ES-I3 (cell line): ENCODE data around the gene JAM3.
A peak's percentile ranks its signal among the peaks of the same experiment; 100 is the strongest.

ENCODE experiments used
- H3K36me3 ChIP-seq: 2 replicates; pipeline ENCODE4 v1.6.1; 2013; ENCODE audit warnings: mild to moderate bottlenecking, low read length, control low read depth, moderate library complexity; ENCODE audit not compliant: insufficient read depth
- H3K4me1 ChIP-seq: 2 replicates; pipeline ENCODE4 v1.6.1; 2013; ENCODE audit warnings: mild to moderate bottlenecking, control low read depth, low read length; ENCODE audit not compliant: insufficient read depth
- H3K9ac ChIP-seq: 2 replicates; pipeline ENCODE4 v1.6.1; 2013; ENCODE audit warnings: low read depth, mild to moderate bottlenecking, low read length, moderate library complexity
- H3K9me3 ChIP-seq: 2 replicates; pipeline ENCODE4 v1.6.1; 2013; ENCODE audit warnings: mild to moderate bottlenecking, low read length, moderate library complexity; ENCODE audit not compliant: control insufficient read depth, insufficient read depth

The JAM3 gene

DNA sequence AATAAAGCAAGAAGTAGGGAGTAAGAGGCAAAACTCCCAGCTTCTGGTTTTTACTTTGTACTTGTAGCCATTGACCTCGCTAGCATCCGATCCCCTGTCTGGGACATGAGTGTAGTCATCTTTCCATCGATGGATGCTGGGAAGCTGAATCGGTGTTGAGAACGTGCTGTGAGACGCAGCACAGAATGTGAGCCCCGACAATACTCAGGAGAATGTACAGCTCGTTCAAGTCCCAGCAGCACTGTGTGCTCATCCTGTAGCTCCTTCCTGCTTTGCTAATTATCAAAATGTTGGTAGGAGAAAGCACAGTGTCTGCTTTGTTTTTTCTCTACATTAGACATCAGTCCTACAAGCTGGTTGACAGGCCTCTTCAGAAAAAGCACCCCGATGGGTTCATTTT, 56.6 kb downstream of the JAM3 start:
- peak overlapping the region; percentile 49; the same call in 1 of the 2 replicates for H3K9ac ChIP-seq
- H3K9me3 ChIP-seq, result 0 out of 2 replicates have a peak, but pooled peaks cover 3% of the 10 kb centered on the region
- no peaks in the 10 kb centered on the region for H3K36me3 ChIP-seq
- peaks cover 21% of the 10 kb centered on the region for H3K4me1 ChIP-seq

DNA sequence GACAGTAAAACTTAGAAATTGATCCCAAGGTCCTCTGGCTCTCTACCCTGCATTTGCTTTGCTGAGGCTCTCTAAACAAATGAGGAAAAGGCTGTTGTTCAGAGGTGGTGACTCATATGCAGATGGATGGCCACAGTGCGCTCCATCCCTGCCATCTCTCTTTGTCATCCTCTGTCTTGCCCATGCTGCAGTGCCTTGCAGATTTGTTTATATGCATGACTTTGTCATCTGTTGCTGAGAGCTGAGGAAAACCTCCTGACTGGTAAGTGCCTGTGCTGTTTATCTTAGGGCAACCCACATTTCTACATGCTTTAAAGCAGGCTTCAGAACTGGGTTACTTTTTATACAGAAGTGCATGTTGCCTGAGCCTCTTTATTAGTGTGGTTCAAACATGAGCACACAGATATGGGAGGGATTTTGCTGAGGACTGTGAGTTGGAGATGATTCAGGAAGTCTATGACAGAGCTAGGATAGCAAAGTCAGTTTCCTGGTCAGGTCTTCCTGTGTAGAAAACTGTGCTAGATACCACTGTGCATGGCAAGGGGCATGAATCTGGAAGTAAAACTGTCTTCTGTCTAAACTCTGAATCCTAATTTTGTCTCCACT, 57.4 kb downstream of the JAM3 start:
- H3K9me3 ChIP-seq, result 0 out of 2 replicates have a peak, but pooled peaks cover 3% of the 10 kb centered on the region
- peaks cover 15% of the 10 kb centered on the region for H3K4me1 ChIP-seq
- peaks cover under 1% of the 10 kb centered on the region; the same call in 1 of the 2 replicates for H3K36me3 ChIP-seq
- H3K9ac ChIP-seq, result no peak overlapping the region

- Histone ChIP-seq H3K36me3 (peaks cover 3% of the 10 kb centered on the region; the same call in 1 of the 2 replicates), H3K9me3 (peaks cover 3% of the 10 kb centered on the region; the same call in 1 of the 2 replicates), H3K4me1 (peaks cover 1% of the 10 kb centered on the region; the same call in 1 of the 2 replicates), H3K9ac (no peak overlapping the region)
Measured at GRCh38 chr11:134131628-134132244, 62.9 kb downstream of the JAM3 start.

- H3K9ac ChIP-seq, result no peak overlapping the region
- H3K4me1 ChIP-seq, result no peaks in the 10 kb centered on the region
- peaks cover 3% of the 10 kb centered on the region; the same call in 1 of the 2 replicates for H3K9me3 ChIP-seq
- H3K36me3 ChIP-seq, result peaks cover 3% of the 10 kb centered on the region; the same call in 1 of the 2 replicates
Measured at GRCh38 chr11:134132808-134133207, 63.9 kb downstream of the JAM3 start.

DNA sequence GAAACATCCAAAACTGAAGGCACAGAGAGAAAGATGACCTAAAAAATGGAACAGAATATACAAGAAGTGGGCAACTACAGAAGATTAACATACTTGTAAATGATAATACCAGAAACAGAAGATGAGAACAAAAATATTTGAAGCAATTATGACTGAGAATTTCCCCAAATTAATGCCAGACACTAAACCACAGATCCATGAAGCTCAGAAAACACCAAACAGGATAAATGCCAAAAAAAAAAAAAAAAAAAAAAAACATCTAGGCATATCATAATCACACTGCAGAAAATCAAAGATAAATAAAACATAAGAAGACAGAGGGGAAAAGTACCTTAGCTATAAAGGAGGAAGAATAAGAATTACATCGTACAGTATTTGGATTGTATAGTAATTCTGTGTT, 65.3 kb downstream of the JAM3 start:
- H3K9me3 ChIP-seq, result no peaks in the 10 kb centered on the region; the same call in 1 of the 2 replicates
- H3K4me1 ChIP-seq, result no peaks in the 10 kb centered on the region
- no peak overlapping the region for H3K9ac ChIP-seq
- H3K36me3 ChIP-seq, result peaks cover 3% of the 10 kb centered on the region; the same call in 1 of the 2 replicates

DNA sequence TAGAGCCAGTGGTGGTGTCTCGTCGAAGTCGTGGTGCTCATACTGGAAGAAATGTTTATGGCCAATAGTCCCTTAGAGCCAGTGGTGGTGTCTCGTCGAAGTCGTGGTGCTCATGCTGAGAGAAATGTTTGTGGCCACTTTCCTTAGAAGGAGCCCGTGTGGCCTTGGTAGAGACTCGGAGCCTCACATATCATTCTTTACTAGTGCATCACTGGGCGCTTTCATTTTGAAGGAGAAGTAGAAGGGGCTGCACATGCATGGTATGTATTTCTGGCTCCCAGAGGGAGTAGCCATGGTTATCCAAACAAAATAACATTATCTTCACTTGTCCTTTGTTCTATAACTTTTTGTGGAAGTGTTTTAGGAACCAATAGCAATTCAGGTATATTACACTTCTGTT, 69.5 kb downstream of the JAM3 start:
- H3K9ac ChIP-seq, result no peak overlapping the region
- no peaks in the 10 kb centered on the region for H3K4me1 ChIP-seq
- H3K9me3 ChIP-seq, result peaks cover 4% of the 10 kb centered on the region
- peaks cover 11% of the 10 kb centered on the region for H3K36me3 ChIP-seq

GRCh38 chr11:134139303-134139872, 70.5 kb downstream of the JAM3 start:
- H3K9ac ChIP-seq, result no peak overlapping the region
- peaks cover 16% of the 10 kb centered on the region for H3K36me3 ChIP-seq
- H3K9me3 ChIP-seq, result peaks cover 12% of the 10 kb centered on the region
- H3K4me1 ChIP-seq, result no peaks in the 10 kb centered on the region

DNA sequence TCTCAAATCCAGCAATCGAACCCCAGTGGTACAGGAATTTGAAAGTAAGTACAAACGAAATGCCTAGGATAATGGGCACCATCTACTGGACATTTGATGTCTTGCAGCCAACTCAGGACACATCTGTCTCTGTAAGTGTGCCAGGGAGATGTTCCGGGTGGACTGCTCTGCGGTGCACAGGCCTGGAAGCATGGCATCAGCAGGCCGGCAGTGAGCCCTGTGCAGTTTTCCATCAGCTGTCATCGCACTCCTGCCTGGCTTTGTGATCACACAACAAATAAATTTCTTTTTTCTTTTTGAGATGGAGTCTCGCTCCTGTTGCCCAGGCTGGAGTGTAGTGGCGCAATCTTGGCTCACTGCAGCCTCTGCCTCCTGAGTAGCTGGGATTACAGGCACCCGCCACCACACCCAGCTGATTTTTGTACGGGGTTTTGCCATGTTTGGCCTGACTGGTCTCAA, 71.0 kb downstream of the JAM3 start:
- H3K9me3 ChIP-seq, result peaks cover 13% of the 10 kb centered on the region
- H3K9ac ChIP-seq, result no peak overlapping the region
- no peaks in the 10 kb centered on the region for H3K4me1 ChIP-seq
- peaks cover 16% of the 10 kb centered on the region for H3K36me3 ChIP-seq

GRCh38 chr11:134140961-134141490, 72.2 kb downstream of the JAM3 start:
- H3K9ac ChIP-seq, result no peak overlapping the region
- H3K36me3 ChIP-seq, result peaks cover 16% of the 10 kb centered on the region
- H3K4me1 ChIP-seq, result no peaks in the 10 kb centered on the region
- peaks cover 20% of the 10 kb centered on the region for H3K9me3 ChIP-seq

- no peak overlapping the region for H3K9ac ChIP-seq
- H3K4me1 ChIP-seq, result no peaks in the 10 kb centered on the region
- H3K9me3 ChIP-seq, result peaks cover 20% of the 10 kb centered on the region
- H3K36me3 ChIP-seq, result peaks cover 16% of the 10 kb centered on the region
Measured at GRCh38 chr11:134142536-134142935, 73.7 kb downstream of the JAM3 start.

GRCh38 chr11:134143801-134144200, 74.9 kb downstream of the JAM3 start:
- H3K9me3 ChIP-seq, result peaks cover 20% of the 10 kb centered on the region
- H3K36me3 ChIP-seq, result peaks cover 17% of the 10 kb centered on the region
- no peaks in the 10 kb centered on the region for H3K4me1 ChIP-seq
- no peak overlapping the region for H3K9ac ChIP-seq

DNA sequence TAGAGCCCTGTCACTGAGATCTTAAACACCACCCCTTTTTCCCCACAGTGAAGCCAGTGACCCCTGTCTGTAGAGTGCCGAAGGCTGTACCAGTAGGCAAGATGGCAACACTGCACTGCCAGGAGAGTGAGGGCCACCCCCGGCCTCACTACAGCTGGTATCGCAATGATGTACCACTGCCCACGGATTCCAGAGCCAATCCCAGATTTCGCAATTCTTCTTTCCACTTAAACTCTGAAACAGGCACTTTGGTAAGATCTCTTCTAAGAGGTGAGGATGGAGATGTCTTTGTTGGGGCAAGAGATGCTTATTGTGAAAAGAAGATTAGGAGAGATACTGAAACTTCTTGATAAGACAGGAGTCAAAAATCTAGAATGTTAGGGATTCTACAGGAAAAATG, 75.9 kb downstream of the JAM3 start:
- H3K9ac ChIP-seq, result no peak overlapping the region
- peaks cover 27% of the 10 kb centered on the region for H3K36me3 ChIP-seq
- no peaks in the 10 kb centered on the region for H3K4me1 ChIP-seq
- peaks cover 20% of the 10 kb centered on the region for H3K9me3 ChIP-seq

GRCh38 chr11:134145715-134146114, 76.8 kb downstream of the JAM3 start:
- peaks cover 25% of the 10 kb centered on the region for H3K36me3 ChIP-seq
- no peaks in the 10 kb centered on the region for H3K4me1 ChIP-seq
- no peak overlapping the region for H3K9ac ChIP-seq
- peaks cover 20% of the 10 kb centered on the region for H3K9me3 ChIP-seq

DNA sequence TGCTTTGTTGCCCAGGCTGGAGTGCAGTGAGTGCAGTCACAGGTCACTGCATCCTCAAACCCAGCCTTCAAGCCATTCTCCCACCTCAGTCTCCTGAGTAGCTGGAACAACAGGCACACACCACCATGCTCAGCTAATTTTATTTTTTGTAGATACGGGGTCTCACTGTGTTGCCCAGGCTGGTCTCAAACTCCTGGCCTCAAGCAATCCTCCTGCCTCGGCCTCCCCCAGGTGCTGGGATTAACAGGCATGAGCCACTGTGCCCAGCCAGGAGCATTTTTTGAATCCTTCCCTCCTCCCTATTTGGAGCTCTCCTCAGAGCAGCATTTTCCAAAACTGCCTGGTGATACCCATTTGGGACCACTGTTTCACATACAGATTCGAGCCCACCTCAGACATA, 77.7 kb downstream of the JAM3 start:
- no peak overlapping the region for H3K9ac ChIP-seq
- H3K4me1 ChIP-seq, result no peaks in the 10 kb centered on the region
- H3K36me3 ChIP-seq, result peaks cover 24% of the 10 kb centered on the region
- H3K9me3 ChIP-seq, result peaks cover 18% of the 10 kb centered on the region
